Stimulated activated effector memory CD8-positive, alpha-beta T cell treated with anti-CD3 and anti-CD28 coated beads, Interleukin-12 subunit alpha, Interleukin-12 subunit beta, amount 100 ng/mL, for 72 hours (primary cell): ENCODE data around the gene ATP13A2.
A peak's percentile ranks its signal among the peaks of the same experiment; 100 is the strongest.

ENCODE experiments used
- ATAC-seq: fragments of 150-1000 bp; cut with Tn5 transposase; 2 replicates; pipeline ENCODE4 v1.10.0; 2021
- DNase-seq, 2 donors: peaks; one replicate each; pipeline ENCODE4 v3.0.0; 2021 to 2022; ENCODE audit warnings: low spot score in 2 of 2
- H3K27ac Mint-ChIP-seq: one replicate; pipeline ENCODE4 v1.8.0; 2022; ENCODE audit warnings: mild to moderate bottlenecking, mixed read lengths
- H3K36me3 Mint-ChIP-seq: one replicate; pipeline ENCODE4 v1.8.0; 2022; ENCODE audit warnings: mild to moderate bottlenecking, mixed read lengths
- H3K4me1 Mint-ChIP-seq: one replicate; pipeline ENCODE4 v1.8.0; 2022; ENCODE audit warnings: mixed read lengths
- H3K4me3 Mint-ChIP-seq: one replicate; pipeline ENCODE4 v1.8.0; 2022; ENCODE audit warnings: mild to moderate bottlenecking, mixed read lengths
- H3K9me3 Mint-ChIP-seq: one replicate; pipeline ENCODE4 v1.8.0; 2022; ENCODE audit warnings: mixed read lengths

Gene ATP13A2

DNA sequence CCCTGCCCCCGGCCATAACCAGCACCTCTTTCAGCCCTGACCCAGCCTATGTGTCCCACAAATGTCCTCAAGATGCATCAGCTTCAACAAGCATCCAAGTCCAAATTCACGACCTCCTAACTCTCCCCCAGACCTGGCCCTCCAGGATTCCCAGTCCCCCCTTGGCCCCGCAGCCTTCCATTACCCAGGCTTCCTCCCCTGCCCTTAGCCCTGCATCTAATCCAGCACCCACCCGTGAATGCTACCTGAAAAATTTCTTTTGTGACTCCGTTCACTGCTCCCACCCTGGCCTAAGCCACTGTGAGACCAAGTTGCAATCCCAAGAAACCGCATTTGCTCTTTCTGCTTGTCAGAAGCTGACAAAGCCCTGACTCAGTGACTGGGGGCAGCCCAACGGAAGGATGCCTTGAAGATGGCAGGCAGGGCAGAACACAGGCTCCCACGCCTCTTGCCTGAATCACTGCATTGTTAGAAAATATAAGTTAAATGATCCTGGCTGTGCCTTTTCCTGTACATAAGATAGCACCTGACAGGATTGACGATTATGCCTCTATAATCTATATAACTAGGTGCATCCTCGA, 30.4 kb downstream of the ATP13A2 start:
- peak overlapping the region; percentile 23 for H3K27ac Mint-ChIP-seq
- DNase-seq (no peak), ATAC-seq (no peak)
- peaks cover 9% of the 10 kb centered on the region for H3K36me3 Mint-ChIP-seq
- peak overlapping the region; percentile 62 for H3K4me3 Mint-ChIP-seq
- no peaks in the 10 kb centered on the region for H3K9me3 Mint-ChIP-seq
- peaks cover 17% of the 10 kb centered on the region for H3K4me1 Mint-ChIP-seq

DNA sequence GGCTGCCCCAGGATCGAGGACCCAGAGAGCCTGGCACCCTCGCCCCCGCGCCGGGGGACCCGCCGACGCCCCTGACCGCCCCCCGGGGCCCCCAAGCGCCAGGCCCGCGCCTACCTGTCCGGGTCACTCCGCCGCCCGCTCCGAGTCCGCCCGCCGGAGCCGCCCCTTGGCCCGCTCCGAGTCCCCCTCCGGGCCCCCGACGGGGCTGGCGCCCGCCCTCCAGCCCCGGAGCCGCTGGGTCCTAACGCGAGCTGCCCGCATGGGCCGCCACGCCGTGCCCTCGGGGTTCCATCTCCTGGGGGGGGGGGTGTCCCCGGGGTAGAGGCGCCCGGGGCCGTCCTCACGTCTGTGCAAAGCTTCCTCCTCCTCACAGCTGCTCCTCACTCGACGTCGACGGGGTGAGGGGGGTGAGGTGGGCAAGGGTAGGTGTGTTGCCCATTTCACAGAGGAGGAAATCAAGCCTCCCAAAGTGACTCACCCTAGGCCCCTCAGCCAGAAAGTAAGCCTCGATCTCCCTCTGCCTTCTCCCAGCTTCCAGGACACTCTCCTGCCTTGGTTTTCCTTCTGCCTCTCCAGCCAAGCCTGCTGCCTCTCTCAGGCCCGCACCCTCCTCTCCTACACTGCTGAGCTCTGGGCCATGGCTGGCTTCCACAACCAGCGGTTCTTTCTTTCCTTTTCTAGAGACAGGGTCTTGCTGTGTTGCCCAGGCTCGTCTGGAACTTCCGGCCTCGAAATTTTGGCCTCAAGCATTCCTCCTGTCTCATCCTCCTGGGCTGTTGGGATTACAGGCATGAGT, 31.1 kb downstream of the ATP13A2 start, which contains the start of gene MFAP2:
MFAP2 (minus strand) TSS at position 148 of the 796 bp plus-strand sequence. CDS start 2,347 bp downstream, outside the sequence.
- no peak for DNase-seq
- Mint-ChIP-seq H3K4me3 (peak within 1 kb of the TSS; percentile 62), H3K4me1 (peaks cover 23% of the 10 kb centered on the region), H3K27ac (peak within 1 kb of the TSS; percentile 23), H3K36me3 (peaks cover 7% of the 10 kb centered on the region), H3K9me3 (no peaks in the 10 kb centered on the region)
- ATAC-seq, result peak; percentile 27

DNA sequence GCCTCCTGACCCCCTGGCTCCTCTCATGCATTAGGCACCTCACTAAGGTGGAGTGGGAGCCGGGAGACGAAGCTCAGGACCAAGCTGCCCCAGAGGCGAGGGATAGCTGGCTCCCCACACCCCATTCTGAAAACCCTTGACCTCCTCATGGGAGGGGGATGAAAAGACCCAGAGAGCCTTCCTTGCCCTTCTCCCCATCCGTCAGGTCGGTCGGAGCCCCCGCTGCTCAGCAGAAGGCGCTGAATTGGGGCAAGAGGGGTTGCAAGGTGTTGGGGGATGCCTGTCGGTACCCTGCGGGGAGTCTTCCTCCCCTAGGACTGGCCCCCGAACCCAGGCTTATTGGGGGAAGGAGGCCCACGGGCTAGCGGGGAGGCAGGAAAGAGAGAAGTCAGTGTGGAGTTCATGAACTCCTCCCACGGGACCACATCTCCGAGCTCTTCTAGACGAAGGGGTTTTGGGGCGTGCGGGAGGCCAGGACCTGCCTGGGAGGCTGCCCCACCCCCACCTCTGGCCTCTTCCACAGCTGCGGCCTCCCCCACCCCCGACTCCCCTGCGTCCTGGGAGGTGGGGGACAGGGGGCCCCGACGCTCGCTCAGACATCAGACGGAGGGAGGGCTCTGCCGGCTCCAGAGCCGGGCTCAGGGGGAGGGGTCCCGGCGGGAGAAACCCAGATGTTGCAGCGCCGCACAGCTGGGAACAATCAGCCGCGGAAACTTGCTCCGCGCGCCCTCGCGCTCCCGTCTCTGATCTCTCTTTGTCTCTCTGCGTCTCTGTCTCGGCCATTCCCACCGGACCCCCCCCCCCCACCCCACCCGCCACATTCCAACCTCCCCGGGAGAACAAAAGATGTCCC, 32.0 kb downstream of the ATP13A2 start:
- Mint-ChIP-seq H3K4me1 (peaks cover 25% of the 10 kb centered on the region), H3K9me3 (no peaks in the 10 kb centered on the region), H3K27ac (no peak overlapping the region), H3K36me3 (no peaks in the 10 kb centered on the region), H3K4me3 (peak overlapping the region; percentile 62)
- DNase-seq, result no peak
- no peak for ATAC-seq

DNA sequence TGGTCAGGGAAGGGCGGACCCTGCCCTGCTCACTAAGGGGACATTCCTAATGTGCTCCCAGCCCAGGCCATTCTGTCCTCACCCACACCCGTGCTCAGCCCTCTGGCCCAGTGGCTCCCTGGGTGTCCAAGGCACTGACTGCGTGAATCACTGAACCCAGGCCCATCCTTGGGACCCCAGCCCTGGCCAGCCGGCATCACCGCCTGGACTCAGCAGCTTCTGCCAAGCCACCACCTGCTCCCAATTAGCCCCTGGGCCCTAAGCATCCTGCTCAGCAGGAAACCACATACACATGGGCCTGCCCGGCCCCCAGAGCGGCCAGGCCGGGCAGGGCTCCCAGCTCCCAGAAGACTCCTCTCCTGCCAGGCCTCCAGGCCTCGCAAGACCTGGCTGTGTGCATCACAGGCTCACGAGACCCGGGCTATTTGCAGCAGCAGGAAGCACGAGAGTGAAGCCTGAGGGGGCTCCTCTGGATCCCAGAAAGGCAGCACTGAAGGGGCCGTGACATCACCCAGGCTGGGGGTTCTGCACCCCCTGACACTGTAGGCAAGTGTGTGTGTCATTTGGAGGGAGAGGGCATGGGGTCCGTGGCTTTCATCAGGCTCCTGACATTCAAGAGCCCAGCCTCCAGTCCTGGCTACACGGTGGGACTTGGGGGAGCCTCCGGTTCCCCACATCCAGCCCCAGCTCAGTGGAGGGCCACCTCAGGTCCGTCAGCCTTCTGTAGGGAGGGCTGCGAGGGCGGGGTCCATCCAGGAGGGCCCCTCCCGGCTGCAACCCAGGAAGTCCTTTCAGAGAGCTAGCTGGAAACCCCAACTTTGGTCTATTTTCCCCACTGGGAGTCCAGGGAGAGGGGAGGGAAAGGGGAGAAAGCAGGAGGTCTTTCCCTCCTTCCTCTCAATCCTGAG, 32.9 kb downstream of the ATP13A2 start:
- no peaks in the 10 kb centered on the region for H3K36me3 Mint-ChIP-seq
- H3K27ac Mint-ChIP-seq, result no peak overlapping the region
- DNase-seq (no peak), ATAC-seq (no peak)
- peaks cover 25% of the 10 kb centered on the region for H3K4me1 Mint-ChIP-seq
- H3K9me3 Mint-ChIP-seq, result no peaks in the 10 kb centered on the region
- peak overlapping the region; percentile 62 for H3K4me3 Mint-ChIP-seq

DNA sequence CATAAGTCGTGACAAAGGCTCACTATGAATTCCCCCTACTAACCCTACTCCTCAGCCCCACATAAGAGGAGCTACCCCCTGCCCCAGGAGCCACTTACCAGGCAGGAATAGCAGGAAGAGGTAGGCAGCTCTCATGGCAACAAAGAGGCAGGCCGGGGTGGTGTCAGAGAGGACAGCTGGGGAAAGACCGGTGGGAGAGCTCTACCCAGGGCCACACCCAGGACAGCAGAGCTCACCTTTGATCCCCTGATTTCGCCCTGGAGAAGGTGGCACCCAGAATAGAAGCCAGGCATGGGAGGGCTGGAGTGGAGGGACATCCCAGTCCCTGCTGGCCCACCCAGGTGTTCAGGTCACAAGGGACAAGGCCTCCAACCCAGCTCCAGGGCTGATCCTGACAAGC, 33.6 kb downstream of the ATP13A2 start:
- H3K27ac Mint-ChIP-seq, result no peak overlapping the region
- DNase-seq (no peak), ATAC-seq (no peak)
- H3K4me3 Mint-ChIP-seq, result no peak overlapping the region
- no peaks in the 10 kb centered on the region for H3K36me3 Mint-ChIP-seq
- H3K9me3 Mint-ChIP-seq, result no peaks in the 10 kb centered on the region
- H3K4me1 Mint-ChIP-seq, result peaks cover 18% of the 10 kb centered on the region

DNA sequence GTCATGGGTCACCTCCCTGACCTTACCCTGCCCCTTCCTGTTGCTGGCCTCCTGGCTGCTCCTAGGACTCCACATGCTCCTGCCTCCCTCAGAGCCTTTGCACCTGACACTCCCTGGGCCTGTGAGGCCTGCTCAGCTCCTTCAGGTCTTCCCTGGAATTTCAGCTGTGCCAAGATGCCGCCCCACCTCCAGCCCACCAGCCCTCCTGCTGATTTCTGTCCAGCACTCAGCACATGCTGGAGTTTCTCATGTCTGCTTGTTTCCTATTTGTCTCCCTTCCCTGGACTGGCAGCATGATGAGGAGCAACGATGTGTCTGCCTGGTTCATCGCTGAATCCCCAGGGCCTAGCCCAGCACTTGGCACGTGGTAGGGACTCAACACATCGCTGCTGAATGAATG, 34.4 kb downstream of the ATP13A2 start:
- Mint-ChIP-seq H3K27ac (no peak overlapping the region), H3K4me1 (peaks cover 18% of the 10 kb centered on the region), H3K9me3 (no peaks in the 10 kb centered on the region), H3K36me3 (no peaks in the 10 kb centered on the region), H3K4me3 (no peak overlapping the region)
- DNase-seq (no peak), ATAC-seq (no peak)

DNA sequence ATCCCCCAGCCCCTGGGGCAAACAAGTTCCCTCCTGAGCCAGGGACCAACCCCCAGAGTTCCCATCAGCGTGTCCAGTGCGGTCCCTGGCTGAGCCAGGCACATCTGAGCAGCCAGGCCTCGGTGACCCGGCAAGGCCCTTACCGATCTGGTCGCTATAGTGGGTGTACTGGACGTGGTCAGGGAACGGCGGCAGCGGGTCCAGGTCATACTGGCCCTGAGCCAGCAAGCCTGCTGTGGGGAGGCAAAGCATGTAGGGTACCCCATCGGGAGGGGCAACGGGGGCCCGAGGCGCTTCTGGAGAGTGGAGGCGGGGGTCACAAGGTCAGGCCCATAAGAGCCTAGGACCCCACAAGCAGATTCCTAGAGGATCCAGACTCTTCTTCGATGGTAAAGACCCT, 34.8 kb downstream of the ATP13A2 start:
- DNase-seq (no peak), ATAC-seq (no peak)
- H3K4me3 Mint-ChIP-seq, result no peak overlapping the region
- no peak overlapping the region for H3K27ac Mint-ChIP-seq
- H3K4me1 Mint-ChIP-seq, result peaks cover 18% of the 10 kb centered on the region
- H3K9me3 Mint-ChIP-seq, result no peaks in the 10 kb centered on the region
- H3K36me3 Mint-ChIP-seq, result no peaks in the 10 kb centered on the region

DNA sequence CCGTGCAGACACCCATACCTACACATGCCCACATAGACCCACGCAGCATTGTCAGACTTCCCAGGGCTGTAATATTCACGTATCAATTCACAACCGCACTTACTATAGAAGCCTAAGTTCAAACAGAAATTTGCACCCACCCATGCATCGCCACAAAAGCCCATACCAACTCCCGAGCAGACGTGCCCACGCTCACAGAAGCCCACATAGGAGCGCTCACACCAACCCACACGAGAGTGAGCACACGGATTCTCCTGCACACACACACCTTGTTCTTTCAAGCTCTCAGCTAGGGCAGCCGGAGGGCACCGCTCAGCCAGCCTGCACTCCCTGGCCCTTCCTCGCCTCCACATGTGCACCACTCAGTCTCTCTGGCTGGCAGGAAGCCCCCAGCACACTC, 35.9 kb downstream of the ATP13A2 start:
- H3K9me3 Mint-ChIP-seq, result no peaks in the 10 kb centered on the region
- H3K36me3 Mint-ChIP-seq, result no peaks in the 10 kb centered on the region
- ATAC-seq, result no peak
- peak overlapping the region; percentile 81 for H3K27ac Mint-ChIP-seq
- no peak for DNase-seq
- H3K4me1 Mint-ChIP-seq, result peaks cover 10% of the 10 kb centered on the region
- no peak overlapping the region for H3K4me3 Mint-ChIP-seq

DNA sequence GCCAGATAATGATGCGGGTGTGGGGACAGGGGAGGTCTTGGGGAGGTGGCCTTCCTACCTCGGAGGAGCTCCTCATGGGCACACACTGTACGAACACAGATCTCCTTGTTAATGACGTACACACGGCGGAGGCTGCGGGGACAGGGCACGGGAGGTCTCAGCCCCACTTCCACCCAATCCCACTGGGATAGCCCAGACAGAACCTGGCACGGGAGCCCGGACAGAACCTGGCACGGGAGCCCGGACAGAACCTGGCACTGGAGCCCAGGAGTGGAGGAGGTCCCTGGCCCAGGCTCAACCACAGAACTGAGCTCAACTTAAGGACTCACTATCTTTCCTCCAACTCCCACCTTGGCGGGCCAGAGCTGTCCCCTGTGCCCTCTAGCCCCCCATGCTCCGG, 36.5 kb downstream of the ATP13A2 start:
- no peak for DNase-seq
- no peak overlapping the region for H3K4me3 Mint-ChIP-seq
- peaks cover 7% of the 10 kb centered on the region for H3K4me1 Mint-ChIP-seq
- no peaks in the 10 kb centered on the region for H3K9me3 Mint-ChIP-seq
- H3K27ac Mint-ChIP-seq, result no peak overlapping the region
- no peaks in the 10 kb centered on the region for H3K36me3 Mint-ChIP-seq
- ATAC-seq, result no peak

DNA sequence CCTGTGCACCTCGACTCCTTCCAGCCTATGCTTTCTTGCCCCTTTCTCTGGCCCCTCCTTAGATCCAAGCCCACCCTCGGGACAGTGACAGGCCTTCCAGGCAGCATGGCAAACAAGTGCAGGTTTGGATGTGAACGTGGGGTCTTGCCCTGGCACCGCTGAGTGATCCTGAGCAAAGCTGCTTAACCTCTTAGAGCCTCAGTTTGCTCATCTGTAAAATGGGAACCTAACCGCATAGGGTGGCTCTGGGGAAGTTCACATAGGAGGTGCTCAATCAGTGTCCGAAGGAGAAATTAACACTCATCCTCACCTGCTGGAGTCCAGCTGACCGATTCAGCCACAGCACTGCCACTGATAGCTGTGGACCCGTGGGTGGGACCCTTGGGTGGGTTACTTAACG, 38.5 kb downstream of the ATP13A2 start:
- Mint-ChIP-seq H3K4me1 (peaks cover 7% of the 10 kb centered on the region), H3K9me3 (no peaks in the 10 kb centered on the region), H3K27ac (no peak overlapping the region), H3K4me3 (no peak overlapping the region), H3K36me3 (no peaks in the 10 kb centered on the region)
- DNase-seq (no peak), ATAC-seq (no peak)

DNA sequence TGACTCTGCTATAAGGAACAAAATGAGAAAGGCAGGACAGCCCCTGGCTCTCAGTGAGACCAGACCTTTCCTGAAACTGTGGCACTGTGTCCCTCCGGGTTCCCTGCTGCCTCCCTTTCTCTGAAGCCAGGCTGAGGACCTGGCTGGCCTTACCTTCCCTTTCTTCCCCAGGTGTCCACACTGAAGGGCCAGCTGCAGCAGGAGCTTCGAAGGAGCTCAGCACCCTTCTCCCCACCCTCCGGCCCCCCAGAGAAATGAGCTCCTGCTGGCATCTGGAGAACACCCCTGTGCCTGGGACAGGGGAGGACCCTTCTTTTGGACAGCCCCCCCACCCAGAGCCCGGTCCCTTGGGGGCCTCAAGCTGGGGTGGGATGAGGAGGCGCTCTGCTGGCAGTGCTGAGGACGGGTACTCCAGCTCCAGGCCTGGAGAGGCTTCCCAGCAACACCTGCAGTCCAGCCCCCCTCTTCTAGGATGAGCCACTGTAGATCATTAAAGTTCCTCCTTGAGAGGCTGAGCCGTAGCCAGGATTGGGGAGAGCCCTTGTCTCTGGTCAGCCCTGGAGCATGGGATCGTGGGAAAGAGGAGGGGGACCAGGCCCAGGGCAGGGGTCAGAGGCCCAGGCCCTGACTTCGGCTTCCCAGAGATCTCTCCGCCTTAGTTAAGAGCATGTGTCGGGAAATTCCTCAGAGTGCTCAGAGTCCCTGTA, 39.4 kb downstream of the ATP13A2 start:
- H3K36me3 Mint-ChIP-seq, result no peaks in the 10 kb centered on the region
- H3K4me1 Mint-ChIP-seq, result peaks cover 7% of the 10 kb centered on the region
- no peak overlapping the region for H3K4me3 Mint-ChIP-seq
- DNase-seq, result no peak
- no peak overlapping the region for H3K27ac Mint-ChIP-seq
- no peak for ATAC-seq
- no peaks in the 10 kb centered on the region for H3K9me3 Mint-ChIP-seq

DNA sequence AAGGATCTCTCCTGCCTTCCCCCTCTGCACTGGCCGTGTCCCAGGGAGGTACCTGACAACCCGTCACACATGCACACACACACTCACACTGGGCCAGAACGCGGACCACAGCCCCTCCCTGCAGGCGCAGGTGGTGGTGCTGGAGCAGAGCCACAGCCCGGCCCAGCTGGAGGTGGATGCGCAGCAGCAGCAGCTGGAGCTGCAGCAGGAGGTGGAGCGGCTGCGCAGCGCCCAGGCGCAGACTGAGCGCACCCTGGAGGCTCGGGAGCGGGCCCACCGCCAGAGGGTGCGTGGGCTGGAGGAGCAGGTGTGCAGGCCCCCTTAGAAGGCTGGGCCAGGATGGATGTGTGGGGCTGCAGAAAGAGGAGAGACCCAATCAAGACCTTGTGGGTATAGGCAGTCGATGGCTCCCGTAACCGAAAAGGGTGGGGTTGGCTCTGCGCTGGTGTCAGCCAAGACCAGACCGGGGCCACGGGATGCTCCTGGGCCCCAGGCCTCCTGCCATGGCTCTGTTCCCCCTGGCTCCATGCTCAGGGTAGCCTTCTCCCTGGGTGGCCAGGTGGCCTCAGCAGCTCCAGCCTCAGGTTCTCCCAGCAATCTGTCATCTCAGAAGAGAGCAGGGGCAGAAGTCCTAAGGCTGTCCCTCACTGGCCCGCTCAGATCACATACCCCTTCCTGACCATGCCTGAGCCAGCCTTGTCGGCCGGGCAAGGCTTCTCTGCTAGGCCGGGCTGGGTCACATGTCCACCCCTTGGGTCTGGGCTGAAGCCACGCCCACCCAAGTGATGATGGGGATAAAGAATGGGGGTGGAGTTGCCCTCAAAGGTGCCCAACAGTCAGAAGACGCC, 40.2 kb downstream of the ATP13A2 start:
- no peaks in the 10 kb centered on the region for H3K36me3 Mint-ChIP-seq

DNA sequence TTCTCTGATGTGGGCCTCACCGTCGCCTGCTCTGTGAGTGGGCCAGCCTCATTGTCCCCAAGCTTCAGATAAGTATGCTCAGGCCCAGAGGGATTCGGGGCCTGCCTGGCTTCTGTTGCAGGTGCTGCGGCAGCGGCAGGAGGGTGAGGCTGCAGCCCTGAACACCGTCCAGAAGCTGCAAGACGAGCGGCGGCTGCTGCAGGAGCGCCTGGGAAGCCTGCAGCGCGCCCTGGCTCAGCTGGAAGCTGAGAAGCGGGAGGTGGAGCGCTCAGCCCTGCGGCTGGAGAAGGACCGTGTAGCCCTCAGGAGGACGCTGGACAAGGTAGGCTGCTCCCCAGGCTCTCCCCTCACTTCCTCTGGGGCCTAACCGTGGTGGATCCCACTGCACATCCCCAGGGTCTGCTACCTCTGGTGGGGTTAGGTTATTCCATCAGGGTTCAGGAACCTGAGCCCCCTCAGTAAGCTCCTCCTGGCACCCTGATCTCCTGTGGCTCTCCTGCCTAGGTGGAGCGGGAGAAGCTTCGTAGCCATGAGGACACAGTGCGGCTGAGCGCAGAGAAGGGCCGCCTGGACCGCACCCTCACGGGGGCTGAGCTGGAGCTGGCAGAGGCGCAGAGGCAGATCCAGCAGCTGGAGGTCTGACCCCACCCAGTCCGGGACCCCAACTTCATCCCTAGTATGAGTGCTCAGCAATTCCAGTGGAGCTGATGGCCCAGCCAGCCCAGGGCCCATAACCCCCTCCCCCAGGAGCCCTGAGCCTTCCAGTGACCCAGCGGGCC, 41.4 kb downstream of the ATP13A2 start:
- no peak overlapping the region for H3K27ac Mint-ChIP-seq
- peaks cover 6% of the 10 kb centered on the region for H3K4me1 Mint-ChIP-seq
- ATAC-seq (no peak), DNase-seq (no peak)
- peaks cover 2% of the 10 kb centered on the region for H3K36me3 Mint-ChIP-seq
- H3K9me3 Mint-ChIP-seq, result no peaks in the 10 kb centered on the region
- H3K4me3 Mint-ChIP-seq, result no peak overlapping the region

More for the DNA sequence above, 40.2 kb downstream of the ATP13A2 start:
- ATAC-seq, result no peak
- H3K27ac Mint-ChIP-seq, result no peak overlapping the region
- no peak for DNase-seq
- H3K4me1 Mint-ChIP-seq, result peaks cover 7% of the 10 kb centered on the region
- H3K4me3 Mint-ChIP-seq, result no peak overlapping the region
- no peaks in the 10 kb centered on the region for H3K9me3 Mint-ChIP-seq
